Muscle layer of colon (tissue), 2 donors: ENCODE results near the gene NEDD4L.

ENCODE experiments used
- H3K27ac ChIP-seq: one replicate; pipeline ENCODE4 v1.7.0; 2013; ENCODE audit warnings: low read depth, mild to moderate bottlenecking, low read length, moderate library complexity
- H3K27me3 ChIP-seq, 2 donors: one replicate each; pipeline ENCODE4 v1.7.0; 2013; ENCODE audit warnings: low read length in 2 of 2, mild to moderate bottlenecking in 2 of 2; ENCODE audit not compliant: insufficient read depth in 2 of 2, control insufficient read depth in 1 of 2
- H3K36me3 ChIP-seq: one replicate; pipeline ENCODE4 v1.7.0; 2013; ENCODE audit warnings: mild to moderate bottlenecking, low read length; ENCODE audit not compliant: insufficient read depth
- H3K4me1 ChIP-seq: one replicate; pipeline ENCODE4 v1.7.0; 2013; ENCODE audit warnings: mild to moderate bottlenecking, low read length; ENCODE audit not compliant: insufficient read depth
- H3K4me3 ChIP-seq, 2 donors: one replicate each; pipeline ENCODE4 v1.7.0; 2013; ENCODE audit warnings: low read length in 2 of 2, low read depth in 1 of 2, mild to moderate bottlenecking in 1 of 2, moderate library complexity in 1 of 2
- H3K9ac ChIP-seq: one replicate; pipeline ENCODE4 v1.7.0; 2013; ENCODE audit warnings: low read length
- H3K9me3 ChIP-seq: one replicate; pipeline ENCODE4 v1.7.0; 2013; ENCODE audit warnings: mild to moderate bottlenecking, low read length
- donor health status: abdominal sarcoma.
- donor health status: Adenocarcinoma of cecum.

The NEDD4L gene

DNA sequence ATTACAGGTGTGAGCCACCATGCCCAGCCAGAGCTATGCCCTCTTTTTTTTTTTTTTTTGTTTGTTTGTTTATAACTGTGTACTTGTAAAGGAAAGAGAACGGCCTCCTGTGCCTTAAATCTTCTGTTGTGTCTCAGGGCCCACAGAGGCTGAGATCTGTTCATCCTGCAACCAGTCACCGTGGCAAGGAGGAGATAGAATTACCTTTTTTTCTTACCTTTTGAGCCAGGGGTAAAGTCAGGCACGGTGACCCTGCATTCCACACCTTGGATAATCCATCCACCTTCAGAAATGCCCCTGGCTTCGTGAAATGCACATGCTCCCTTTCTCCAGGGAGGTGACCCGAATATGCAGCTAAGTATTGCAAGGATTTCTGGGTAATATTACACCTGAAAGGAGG lies 12.8 kb downstream of the NEDD4L start:
- Histone ChIP-seq H3K4me1 (peaks cover 4% of the 10 kb centered on the region), H3K4me3 (no peak overlapping the region), H3K27ac (no peak overlapping the region), H3K36me3 (no peaks in the 10 kb centered on the region), H3K9ac (no peak overlapping the region), H3K27me3 (no peaks in the 10 kb centered on the region), H3K9me3 (no peaks in the 10 kb centered on the region)

DNA sequence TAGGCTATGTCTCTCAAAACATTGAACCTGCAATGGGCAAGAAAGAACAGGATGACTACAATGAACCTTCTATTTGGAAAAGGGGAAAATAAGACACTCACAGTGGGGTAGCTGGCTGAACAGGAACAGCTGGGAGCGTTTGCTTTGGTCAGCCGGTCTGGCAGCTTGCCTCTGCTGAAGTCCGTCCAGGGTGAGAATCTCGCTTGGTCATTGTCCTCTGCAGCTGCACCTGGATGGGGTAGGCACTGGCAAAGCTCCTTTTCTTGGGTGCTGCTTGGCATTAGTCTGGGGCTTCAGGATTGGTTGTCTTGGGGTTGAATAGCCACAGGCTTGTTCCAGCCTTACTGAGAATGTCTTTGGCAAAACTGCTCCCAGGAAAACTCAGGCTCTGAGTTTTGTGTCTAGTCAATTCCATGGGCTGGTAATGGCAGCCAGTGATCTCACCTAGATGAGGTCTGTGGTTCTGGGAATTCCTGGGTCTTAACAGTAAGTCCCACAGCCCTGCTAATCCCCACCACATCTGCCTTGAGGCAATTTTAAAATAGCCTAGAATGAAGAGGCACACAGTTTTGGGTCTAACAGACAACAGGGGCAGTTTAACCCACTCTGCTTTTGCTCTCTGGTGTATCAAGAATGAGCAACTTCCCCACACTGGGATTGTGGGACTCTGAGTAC lies 13.4 kb downstream of the NEDD4L start:
- Histone ChIP-seq H3K27ac (no peak overlapping the region), H3K9ac (no peak overlapping the region), H3K4me1 (no peaks in the 10 kb centered on the region), H3K4me3 (no peak overlapping the region), H3K9me3 (no peaks in the 10 kb centered on the region), H3K27me3 (no peaks in the 10 kb centered on the region), H3K36me3 (no peaks in the 10 kb centered on the region)

DNA sequence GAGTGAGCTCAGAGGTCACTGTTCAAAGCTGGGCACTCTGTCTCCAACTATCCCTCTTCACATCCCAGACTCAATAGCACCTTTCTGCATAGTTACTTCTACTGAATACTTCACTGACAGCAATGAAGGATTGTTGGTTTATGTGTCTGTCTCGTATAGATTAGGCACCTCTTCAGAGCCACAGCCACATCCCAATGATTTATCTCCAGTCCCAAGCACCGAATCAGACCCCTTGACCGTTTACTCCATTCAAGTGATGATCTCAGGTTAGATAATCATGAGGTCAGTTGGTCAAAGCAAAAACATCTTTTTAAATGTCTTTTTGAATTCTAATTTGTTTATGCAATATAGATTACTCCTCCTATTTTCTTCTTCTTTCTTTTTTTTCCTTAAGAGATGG lies 14.7 kb downstream of the NEDD4L start:
- Histone ChIP-seq H3K27me3 (no peaks in the 10 kb centered on the region), H3K9me3 (no peaks in the 10 kb centered on the region), H3K27ac (no peak overlapping the region), H3K4me1 (no peaks in the 10 kb centered on the region), H3K9ac (no peak overlapping the region), H3K36me3 (no peaks in the 10 kb centered on the region), H3K4me3 (no peak overlapping the region)

DNA sequence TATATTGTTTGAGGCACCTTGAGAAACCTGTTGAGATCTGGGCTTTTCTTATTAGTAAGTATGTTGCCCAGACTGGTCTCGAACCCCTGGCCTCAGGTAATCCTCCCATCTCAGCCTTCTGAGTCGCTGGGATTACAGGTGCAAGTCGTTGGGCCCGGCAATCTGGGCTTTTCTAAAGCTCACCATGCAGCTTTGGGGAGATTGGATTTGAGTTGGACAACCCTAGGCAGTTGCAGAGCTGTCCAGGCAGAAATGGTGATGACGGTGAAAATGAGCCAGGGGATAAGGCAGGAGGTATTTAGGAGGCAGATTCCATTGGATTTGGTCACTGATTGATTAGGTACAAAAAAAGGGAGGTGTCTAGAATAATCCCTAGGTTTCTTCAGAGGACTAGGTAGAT lies 16.2 kb downstream of the NEDD4L start:
- Histone ChIP-seq H3K27me3 (no peaks in the 10 kb centered on the region), H3K9ac (no peak overlapping the region)

DNA sequence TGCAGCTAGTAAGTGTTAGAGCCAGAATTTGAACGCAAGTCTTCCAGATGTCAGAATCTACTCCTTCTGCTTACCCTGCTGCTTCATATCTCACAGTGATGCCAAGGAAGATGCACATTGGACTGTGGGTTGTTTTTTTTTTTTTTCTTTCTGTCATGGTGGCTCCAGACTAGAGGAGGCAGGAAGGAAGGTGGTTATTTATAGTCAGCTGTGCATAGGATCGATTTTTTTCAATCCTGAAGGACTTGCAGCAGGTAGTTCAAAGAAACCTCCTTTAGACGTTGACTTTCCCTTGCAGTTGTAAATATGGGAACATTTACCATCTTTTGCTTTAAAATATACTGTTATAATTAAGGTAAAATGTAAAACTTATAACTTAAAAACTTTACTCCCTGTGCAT lies 17.3 kb downstream of the NEDD4L start:
- no peak overlapping the region for H3K9ac ChIP-seq
- no peaks in the 10 kb centered on the region for H3K4me1 ChIP-seq
- no peaks in the 10 kb centered on the region for H3K36me3 ChIP-seq
- no peak overlapping the region for H3K4me3 ChIP-seq
- no peaks in the 10 kb centered on the region for H3K9me3 ChIP-seq
- H3K27ac ChIP-seq, result no peak overlapping the region
- H3K27me3 ChIP-seq, result no peaks in the 10 kb centered on the region

More for the DNA sequence above, 16.2 kb downstream of the NEDD4L start:
- Histone ChIP-seq H3K4me3 (no peak overlapping the region), H3K9me3 (no peaks in the 10 kb centered on the region), H3K27ac (no peak overlapping the region), H3K4me1 (no peaks in the 10 kb centered on the region), H3K36me3 (no peaks in the 10 kb centered on the region)

DNA sequence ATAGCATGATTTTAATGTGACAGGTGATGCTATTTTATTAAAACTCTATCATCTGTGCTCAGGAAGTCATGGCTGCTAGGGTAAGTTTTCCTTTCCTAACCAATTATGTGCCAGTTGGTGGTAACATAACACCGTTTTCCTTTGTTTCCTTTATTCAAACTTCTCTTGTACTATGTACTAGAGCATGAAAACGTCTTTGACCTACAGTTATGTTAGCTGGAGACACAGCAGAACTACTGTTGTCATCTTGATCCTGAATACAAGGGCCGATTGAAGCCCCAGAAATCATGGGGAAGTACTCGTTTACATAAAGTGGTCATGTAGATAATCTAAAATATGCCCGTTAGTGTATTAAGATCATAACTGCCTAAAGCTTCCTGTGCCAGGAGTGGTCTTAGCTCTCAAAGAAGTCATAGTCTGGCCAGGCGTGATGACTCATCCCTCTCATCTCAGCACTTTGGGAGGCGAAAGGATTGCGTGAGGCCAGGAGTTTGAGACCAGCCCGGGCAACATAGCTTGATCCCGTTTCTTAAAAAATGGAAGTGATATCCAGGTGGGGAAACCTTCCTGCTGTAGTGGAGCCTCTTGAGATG lies 20.5 kb downstream of the NEDD4L start:
- no peaks in the 10 kb centered on the region for H3K27me3 ChIP-seq
- no peaks in the 10 kb centered on the region for H3K9me3 ChIP-seq
- no peak overlapping the region for H3K27ac ChIP-seq
- H3K4me1 ChIP-seq, result no peaks in the 10 kb centered on the region
- H3K36me3 ChIP-seq, result no peaks in the 10 kb centered on the region
- no peak overlapping the region for H3K9ac ChIP-seq
- H3K4me3 ChIP-seq, result no peak overlapping the region

DNA sequence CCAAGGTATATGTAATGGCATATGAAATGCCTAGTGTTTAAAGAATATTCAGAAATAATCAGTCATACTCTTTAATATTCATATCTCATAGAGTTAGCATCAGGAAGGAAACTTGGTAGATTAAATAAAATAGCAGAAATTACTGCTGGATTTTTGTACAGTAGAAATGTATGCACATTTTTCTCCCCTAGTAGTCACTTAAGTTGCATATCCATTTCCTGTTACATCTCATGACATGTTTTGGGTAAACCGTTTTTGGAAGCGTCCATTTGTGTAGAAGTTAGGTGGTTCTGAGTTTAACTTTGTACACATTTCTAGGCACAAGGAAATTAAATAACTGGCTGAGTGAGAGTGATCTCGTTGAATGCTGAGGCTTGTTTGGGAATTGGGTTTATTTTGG lies 21.9 kb downstream of the NEDD4L start:
- Histone ChIP-seq H3K9ac (no peak overlapping the region), H3K36me3 (no peaks in the 10 kb centered on the region), H3K4me3 (no peak overlapping the region), H3K27ac (no peak overlapping the region), H3K9me3 (no peaks in the 10 kb centered on the region), H3K27me3 (no peaks in the 10 kb centered on the region), H3K4me1 (no peaks in the 10 kb centered on the region)

DNA sequence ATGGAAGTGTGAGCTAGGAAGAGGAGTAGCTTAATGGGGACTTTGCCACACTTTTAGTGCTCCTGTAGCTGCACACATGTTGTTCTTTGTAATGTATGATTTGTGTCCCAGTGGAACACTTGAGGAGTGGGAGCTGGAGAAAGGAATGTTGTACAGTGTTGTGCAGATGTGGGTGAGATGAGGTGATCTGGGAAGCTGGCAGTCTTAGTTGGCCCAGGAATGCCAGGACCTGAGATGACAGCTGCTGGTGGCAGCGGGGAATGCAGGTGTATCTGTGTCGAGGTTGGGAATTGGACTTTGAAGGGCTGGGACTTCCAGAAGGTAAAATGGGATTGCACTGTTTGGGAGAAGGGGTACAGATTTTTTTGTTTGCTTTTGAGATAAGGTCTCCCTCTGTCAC lies 23.6 kb downstream of the NEDD4L start:
- Histone ChIP-seq H3K9me3 (no peaks in the 10 kb centered on the region), H3K27me3 (no peaks in the 10 kb centered on the region), H3K4me1 (no peaks in the 10 kb centered on the region), H3K4me3 (no peak overlapping the region), H3K9ac (no peak overlapping the region), H3K36me3 (no peaks in the 10 kb centered on the region), H3K27ac (no peak overlapping the region)

DNA sequence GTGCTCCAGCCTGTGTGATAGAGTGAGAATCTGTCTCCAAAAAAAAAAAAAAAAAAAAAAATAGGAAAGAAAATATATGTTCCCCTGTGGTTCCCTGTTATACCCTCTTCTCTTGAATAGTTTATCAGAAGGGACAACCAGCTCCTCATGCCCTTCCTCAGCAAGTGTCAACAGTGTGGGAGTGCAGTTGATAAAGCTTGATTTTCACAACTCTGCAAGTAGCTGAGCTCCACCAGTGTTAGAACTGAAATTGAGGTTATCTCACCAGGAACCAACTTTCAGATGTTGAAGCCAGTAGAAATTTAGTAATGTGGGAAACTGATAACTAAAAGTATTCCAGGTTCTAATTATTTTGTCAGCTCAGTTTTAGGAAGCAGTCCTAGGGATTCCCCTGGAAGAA lies 25.1 kb downstream of the NEDD4L start:
- H3K9ac ChIP-seq, result no peak overlapping the region
- no peaks in the 10 kb centered on the region for H3K36me3 ChIP-seq
- H3K4me1 ChIP-seq, result no peaks in the 10 kb centered on the region
- no peak overlapping the region for H3K4me3 ChIP-seq
- no peaks in the 10 kb centered on the region for H3K9me3 ChIP-seq
- H3K27me3 ChIP-seq, result no peaks in the 10 kb centered on the region
- H3K27ac ChIP-seq, result no peak overlapping the region

DNA sequence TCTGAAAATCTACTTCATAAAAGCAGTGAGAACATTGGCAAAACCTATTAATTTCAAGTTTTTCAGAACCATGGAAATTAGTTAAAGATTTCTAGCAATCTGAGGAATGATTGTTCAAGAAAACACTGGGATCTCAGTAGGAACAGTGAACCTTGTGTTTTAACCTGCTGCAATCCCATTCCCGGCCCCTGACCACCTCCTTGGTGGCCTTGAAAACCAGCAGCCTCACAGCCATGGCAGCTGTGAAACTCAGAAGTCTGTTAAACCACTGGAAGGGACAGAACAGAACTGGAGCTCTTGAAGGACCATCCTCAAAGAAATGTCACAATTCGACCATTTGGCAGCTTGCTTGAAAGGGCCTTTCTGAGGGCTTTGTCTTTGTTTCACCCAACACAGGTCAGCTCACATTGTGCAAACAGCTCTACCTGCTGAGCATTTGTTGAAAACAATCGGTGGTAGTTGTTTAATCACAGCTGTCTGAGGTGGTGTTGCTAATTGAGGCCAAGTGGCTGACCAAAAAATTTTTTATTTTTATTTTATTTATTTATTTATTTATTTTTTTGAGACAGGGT lies 25.8 kb downstream of the NEDD4L start:
- H3K4me1 ChIP-seq, result no peaks in the 10 kb centered on the region
- H3K9me3 ChIP-seq, result no peaks in the 10 kb centered on the region
- H3K27me3 ChIP-seq, result no peaks in the 10 kb centered on the region
- no peak overlapping the region for H3K27ac ChIP-seq
- no peaks in the 10 kb centered on the region for H3K36me3 ChIP-seq
- no peak overlapping the region for H3K4me3 ChIP-seq
- no peak overlapping the region for H3K9ac ChIP-seq

DNA sequence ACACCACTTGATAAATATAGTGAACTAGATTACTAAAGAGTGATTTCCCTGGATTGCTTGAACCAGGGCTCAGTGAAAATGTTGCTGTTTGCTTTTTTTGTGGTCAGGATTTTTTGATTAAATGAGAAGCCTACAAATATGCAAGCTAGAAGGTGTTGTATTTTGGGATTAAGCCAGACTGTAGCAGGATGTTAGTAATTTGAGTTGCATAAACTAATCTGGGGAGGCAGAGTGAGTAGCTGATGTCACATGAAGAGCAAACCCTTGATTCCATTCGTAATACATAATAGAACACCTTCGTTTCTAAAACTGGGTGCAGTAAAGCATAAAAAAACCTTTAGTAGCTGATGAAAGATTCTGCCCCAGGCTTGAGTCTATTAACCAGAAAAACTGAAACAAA lies 32.0 kb downstream of the NEDD4L start:
- Histone ChIP-seq H3K27me3 (no peaks in the 10 kb centered on the region), H3K36me3 (no peaks in the 10 kb centered on the region), H3K27ac (no peak overlapping the region), H3K9me3 (no peaks in the 10 kb centered on the region), H3K4me1 (no peaks in the 10 kb centered on the region), H3K4me3 (no peak overlapping the region), H3K9ac (no peak overlapping the region)

DNA sequence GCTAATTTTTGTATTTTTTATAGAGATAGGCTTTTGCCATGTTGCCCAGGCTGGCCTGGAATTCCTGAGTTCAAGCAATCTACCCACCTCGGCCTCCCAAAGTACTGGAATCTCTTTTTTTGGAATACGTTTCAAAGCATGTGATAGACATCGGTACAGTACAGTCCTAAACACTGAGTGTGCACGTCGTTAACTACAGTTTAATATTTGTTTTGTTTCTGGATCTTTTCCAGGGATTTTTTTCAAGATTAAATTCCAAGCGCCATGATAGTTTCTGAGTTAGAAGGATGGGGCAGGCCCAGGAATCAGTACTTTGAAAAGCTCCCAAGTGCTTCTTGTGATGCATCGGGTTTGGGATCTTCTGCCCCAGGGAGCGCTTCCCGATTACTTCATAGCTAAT lies 33.3 kb downstream of the NEDD4L start:
- no peaks in the 10 kb centered on the region for H3K9me3 ChIP-seq
- H3K4me3 ChIP-seq, result no peak overlapping the region
- H3K9ac ChIP-seq, result no peak overlapping the region
- no peaks in the 10 kb centered on the region for H3K27me3 ChIP-seq
- no peaks in the 10 kb centered on the region for H3K36me3 ChIP-seq
- H3K27ac ChIP-seq, result no peak overlapping the region
- no peaks in the 10 kb centered on the region for H3K4me1 ChIP-seq
